Hematopoietic multipotent progenitor cell treated with erythropoietin and hydrocortisone succinate and interleukin-3 and kit ligand, for 4 days (in vitro differentiated cells): ENCODE measurements around the gene ACSBG1.
A peak's percentile ranks its signal among the peaks of the same experiment; 100 is the strongest.

Experiments
- DNase-seq: peaks from one replicate; pipeline ENCODE4 v3.0.0-alpha.2; 2015

Gene ACSBG1

GRCh38 chr15:78216276-78217104 lies 17.9 kb downstream of the ACSBG1 start:
- no peak for DNase-seq

DNA sequence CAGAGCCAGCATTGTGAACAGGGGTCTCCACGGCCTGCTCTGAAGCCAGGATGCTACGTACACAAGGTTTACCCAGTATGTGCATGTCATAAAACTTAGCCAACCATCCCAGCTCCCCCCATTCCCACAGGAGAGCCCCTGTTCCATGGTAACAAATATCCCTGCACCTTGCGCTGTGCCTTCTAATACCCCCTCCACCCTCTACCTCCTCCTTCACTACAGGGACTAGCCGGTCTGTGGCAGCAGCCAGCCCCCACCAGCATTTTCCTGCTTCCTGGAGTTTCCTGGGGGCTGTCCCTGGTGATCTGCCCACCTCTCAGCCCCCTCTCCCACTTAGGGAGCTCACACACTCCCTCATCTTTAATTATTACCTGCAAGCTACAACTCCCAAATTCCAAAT lies 20.4 kb downstream of the ACSBG1 start:
- no peak for DNase-seq

DNA sequence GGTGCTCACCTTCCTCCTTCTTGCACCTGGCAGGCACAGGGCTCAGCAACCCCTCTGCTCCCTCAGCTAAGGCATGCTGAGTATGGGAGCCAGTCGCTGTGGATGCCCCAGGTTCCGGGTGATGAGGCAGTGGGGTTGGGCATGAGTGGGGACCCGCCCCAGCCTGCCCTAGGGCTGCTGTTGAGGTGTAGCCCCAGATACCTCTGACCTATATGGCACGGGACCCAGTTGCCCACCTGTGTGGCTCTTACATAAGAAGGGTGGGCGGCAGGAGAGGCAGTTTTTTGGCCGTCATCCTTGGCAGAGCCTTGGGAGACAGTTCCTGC lies 21.0 kb downstream of the ACSBG1 start:
- DNase-seq: no peak

DNA sequence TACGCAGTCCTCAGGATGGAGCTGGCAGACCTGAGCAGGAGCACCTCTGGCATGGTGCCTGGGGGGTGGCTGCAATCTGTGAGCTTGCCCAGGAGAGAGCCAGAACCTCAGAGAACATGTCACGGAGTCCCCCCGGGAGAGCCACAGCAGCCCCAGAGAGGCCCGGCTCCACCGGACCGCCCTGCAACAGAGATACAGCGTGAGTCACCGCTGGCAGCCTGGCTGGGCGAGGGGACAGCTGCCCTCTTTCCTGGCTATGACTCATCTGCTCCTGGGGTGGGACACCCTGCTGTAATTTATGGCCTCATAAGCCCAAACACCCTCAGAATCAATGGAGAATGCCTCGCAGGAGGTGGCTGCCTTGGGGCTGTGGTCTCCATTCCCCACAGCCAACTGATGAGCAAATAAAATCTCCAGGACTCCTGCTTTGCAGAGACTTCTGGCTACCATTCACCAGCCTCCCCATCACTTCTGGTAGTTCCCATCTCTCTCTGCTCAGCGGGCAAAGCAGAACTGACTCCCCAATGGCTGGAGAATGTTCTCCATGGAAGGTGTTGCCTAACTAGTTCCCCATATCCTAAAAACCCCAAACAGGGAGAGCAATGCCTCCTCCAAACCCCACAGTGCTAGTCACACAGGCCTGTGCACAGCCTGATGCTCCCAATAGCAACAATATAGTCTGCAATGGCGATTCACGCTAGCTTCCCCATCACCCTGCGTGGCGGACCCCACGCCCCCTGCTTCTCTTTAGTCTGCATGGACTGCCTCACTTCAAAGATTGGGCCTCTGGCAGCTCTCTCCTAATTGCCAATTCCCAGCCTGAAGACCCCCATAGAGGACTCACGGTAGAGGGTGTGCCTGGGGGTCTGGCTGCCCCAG lies 21.6 kb downstream of the ACSBG1 start:
- peak; percentile 58 for DNase-seq

DNA sequence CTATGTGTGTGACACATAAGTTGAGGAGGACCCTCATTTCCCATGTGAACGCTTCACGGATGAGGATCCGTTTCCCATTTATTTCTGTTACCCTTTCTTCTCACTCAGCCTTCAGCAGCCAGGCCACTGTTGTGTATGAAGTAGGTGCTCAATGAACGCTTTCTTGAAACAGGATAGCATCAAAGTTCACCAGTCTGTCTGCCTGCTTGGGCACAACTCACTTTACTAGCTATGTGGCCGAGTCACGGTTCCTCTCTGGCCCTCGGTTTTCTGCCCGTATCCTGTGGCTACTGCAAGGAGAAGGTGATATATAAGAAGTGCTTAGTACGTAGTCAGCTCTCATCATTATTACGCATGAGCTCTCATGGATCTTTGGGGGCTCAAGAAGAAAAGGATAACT lies 22.4 kb downstream of the ACSBG1 start:
- DNase-seq: no peak

- no peak for DNase-seq
Measured at GRCh38 chr15:78211189-78211921, 23.0 kb downstream of the ACSBG1 start.

DNA sequence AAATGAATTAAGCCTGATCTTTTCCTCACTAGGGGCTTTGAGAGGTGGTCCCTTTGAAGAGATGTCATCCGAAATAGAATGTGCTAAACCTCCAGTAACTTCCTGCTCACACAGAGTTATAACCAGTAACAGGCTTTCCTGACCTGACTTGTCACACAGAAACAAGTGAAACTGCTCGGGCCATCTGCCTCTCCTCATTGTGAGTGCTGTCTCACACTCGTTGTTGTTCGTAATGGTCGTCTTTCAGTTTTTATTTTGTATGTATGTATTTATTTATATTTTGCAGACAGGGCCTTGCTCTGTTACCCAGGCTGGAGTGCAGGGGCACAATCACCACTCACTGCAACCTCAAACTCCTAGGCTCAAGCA lies 24.0 kb downstream of the ACSBG1 start:
- no peak for DNase-seq

- no peak for DNase-seq
Measured at GRCh38 chr15:78209646-78210348, 24.6 kb downstream of the ACSBG1 start.

- DNase-seq: no peak
Measured at GRCh38 chr15:78208887-78209645, 25.3 kb downstream of the ACSBG1 start.

DNA sequence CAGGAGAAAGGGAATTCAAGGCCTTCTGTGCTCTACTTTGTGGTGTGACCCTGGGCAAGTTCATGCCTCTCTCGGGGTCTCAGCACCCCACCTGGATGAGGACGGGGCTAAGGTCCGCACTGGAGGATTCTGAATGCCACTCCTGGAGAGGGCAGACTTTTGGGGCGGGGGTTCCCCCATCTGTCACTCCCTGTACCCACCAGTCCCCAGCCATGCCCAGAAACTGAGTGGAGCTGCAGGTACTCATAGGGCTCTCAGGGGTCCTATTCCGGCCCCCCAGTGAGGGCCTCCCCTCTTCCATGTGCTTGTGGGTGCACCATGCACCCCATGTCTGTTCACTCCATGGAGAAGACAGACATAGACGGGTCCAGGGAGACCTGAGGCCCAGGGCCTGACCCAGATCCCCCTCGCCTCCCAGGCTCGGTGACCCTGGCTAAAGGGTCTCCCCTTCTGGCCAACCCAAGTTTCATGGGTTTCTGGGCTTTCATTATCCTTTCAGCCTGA lies 26.0 kb downstream of the ACSBG1 start:
- DNase-seq: no peak

DNA sequence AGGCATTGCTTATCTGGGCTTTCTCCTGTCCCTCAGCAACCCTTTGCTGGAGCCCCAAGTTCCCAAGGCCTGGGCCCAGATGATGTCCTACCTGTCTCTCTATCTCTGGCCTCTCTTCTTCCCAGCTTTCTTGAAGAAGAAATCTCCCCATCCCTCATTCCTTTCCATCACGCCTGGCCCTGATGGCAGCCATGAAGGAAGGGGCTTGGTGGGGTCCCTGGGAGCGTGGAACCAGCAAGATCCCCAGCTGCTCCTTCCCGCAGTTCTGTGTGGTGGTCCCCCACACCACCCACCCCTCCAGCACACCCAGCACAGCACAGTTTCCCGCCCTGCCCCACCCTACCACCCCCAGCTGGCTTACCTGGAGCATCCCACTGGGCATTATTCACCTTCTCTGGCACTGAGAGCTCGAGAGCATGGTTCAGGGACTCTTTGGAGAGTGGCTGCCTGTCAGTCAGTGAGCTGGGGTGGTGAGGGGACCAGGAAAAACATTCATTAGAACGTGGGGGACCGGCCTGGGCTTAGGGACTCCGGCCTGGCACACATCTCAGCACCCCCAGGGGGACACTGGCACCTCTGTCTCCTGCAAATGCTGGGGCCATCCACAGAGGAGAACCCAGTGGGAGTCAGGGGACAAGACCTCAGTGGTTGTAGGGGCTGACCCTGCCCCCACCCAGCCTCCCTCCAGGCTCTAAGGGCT lies 26.6 kb downstream of the ACSBG1 start:
- no peak for DNase-seq

GRCh38 chr15:78207110-78207458 lies 27.3 kb downstream of the ACSBG1 start:
- no peak for DNase-seq

DNA sequence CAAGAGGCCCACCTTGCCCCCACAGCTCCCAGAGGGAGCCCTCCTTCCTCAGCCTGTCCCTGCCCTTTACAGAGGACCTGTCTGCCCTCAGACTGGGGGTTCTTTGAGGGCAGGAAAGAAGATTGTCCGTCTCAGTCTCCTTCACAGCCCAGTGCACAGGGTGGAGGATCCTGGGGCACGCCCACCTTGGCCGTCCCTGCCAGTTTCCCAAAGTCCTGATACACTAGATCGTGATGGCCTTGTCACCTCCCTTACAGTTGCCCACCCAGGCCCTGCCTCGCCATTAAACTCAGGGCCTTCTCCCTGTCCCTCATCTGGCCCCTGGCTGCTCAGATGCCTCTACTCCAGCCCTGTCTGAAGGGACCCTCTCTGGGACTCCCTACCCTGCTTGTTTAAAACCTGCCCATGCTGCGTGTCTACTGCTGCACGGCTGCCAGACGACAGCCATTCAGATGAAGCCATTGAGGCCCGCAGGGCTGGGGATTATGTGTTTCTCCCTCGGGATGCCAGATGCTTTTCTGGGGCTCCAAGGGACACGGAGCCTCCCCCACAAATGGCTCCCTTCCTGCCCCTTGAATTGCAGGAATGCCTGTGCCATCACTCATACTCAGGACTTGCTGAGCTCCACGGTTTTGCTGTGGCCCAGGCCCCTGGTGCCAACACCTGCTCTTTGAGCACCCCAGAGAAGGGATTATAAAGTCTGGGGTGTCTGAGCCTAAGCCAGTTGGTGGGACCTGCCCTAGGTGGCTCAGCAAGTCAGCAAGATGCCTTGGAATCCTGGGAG lies 27.8 kb downstream of the ACSBG1 start:
- no peak for DNase-seq

DNA sequence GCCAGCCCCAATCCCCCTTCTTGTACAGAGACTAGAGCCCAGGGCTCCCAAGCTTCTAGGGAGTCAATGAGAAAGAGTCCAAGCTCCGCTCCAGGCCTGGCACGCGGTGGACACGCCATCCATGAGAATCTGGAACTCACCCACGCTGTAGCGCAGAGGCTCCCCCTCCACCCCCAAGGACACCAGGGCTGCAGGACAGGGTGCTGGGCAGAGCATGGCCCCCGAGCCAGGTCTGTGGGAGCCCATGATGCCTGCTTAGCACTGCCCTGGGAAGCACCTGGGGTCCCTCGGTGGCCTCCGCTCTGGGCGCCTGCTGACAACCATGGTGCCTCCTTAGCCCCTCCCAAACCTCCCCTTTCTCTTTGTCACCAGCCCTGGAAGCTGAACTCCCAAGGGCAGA lies 28.5 kb downstream of the ACSBG1 start:
- DNase-seq: no peak

DNA sequence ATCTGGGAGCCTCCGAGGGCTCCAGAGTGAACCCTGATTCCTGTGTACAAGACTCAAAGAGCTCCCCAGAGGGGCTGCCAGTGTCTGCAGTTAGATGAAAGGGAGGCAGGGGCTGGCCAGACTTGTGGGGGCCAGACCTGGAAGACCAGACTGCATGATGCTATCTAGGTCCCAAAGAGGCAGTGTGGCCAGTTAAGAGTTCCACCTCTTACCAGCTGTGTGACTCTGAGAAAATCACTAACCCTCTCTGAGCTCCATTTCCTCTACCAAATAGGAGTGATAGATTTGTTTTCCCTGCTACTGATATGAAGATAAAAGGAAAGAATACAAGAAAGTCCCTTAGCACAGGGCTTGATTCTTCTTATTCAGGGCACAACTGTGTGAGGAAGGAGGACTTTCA lies 29.0 kb downstream of the ACSBG1 start:
- no peak for DNase-seq

- DNase-seq: no peak
Measured at GRCh38 chr15:78204351-78205309, 29.7 kb downstream of the ACSBG1 start.

GRCh38 chr15:78203346-78204225 lies 30.8 kb downstream of the ACSBG1 start:
- DNase-seq: peak; percentile 72
